DLD1 (cell line): ENCODE results near the gene SLC25A44.
"Not testable (repeated sequence)": the region's sequence is repeated elsewhere in the genome, so short reads cannot be mapped to it uniquely, and the experiment has no call there.

Experiments
- in situ Hi-C: cut with HindIII; loops from 2 replicates; pipeline ENCODE4 v1.10.0; 2017; ENCODE audit warnings: low sequenced_read_pairs

Gene SLC25A44

GRCh38 chr1:156200044-156200443 lies 6.1 kb downstream of the SLC25A44 start:
- in situ Hi-C loops = no loop called here

GRCh38 chr1:156203331-156203730 lies 9.4 kb downstream of the SLC25A44 start:
- in situ Hi-C loops = no loop called here

- in situ Hi-C loops = no loop called here
These were observed 10.8 kb downstream of the SLC25A44 start for GRCh38 chr1:156204686-156205085.

GRCh38 chr1:156211243-156211642 lies 17.3 kb downstream of the SLC25A44 start:
- in situ Hi-C loops = no loop called here

DNA sequence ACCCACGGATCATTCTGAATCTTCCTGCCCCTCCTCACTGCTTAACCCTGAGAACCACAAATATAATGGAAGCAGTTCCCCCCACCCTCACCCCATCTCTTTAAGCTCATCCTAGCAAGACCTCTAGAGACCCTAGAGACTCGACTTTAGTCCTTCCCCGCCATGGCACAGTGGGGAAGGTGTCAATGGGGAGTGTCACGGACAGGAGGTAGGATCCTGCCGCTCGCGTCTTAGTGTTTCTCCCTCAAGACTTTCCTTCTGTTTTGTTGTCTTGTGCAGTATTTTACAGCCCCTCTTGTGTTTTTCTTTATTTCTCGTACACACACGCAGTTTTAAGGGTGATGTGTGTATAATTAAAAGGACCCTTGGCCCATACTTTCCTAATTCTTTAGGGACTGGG lies 18.2 kb downstream of the SLC25A44 start:
- in situ Hi-C loops = no loop called here

DNA sequence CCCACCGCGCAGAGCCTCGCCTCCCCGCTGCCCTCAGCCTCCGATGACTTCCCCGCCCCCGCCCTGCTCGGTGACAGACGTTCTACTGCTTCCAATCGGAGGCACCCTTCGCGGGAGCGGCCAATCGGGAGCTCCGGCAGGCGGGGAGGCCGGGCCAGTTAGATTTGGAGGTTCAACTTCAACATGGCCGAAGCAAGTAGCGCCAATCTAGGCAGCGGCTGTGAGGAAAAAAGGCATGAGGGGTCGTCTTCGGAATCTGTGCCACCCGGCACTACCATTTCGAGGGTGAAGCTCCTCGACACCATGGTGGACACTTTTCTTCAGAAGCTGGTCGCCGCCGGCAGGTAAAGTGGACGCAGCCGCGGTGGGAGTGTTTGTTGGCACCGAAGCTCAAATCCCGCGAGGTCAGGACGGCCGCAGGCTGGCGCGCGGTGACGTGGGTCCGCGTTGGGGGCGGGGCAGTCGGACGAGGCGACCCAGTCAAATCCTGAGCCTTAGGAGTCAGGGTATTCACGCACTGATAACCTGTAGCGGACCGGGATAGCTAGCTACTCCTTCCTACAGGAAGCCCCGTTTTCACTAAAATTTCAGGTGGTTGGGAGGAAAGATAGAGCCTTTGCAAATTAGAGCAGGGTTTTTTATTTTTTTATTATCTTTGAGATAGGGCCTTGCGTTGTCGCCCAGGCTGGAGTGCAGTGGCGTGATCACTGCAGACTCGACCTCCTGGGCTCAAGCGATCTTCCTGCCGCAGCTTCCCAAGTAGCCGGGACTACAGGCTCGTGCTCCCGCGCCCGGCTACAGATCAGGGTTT lies 19.1 kb downstream of the SLC25A44 start, which contains the start of gene PMF1:
PMF1 (plus strand) TSS at position 175 of the 811 bp plus-strand sequence; CDS start at position 184, 9 bp downstream.
- in situ Hi-C loops = no loop called here

DNA sequence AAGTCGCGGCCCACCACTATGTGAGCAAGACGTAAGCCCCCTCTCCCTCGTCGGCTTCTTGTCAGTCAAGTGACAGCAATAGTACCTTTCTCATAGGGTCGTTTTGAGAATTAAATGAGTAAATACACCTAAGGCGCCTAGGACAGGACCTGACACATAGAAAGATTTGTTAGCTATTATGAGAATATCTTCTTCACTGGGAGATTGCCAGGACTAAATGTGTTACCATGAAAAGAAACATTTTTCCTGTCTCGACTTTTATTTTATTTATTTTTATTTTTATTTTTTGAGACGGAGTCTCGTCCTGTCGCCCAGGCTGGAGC lies 19.7 kb downstream of the SLC25A44 start:
- in situ Hi-C loops = no loop called here

GRCh38 chr1:156214024-156214748 lies 20.3 kb downstream of the SLC25A44 start:
- in situ Hi-C loops = no loop called here

- in situ Hi-C loops = not testable (repeated sequence)
These were observed 22.6 kb downstream of the SLC25A44 start for GRCh38 chr1:156216361-156217086.

DNA sequence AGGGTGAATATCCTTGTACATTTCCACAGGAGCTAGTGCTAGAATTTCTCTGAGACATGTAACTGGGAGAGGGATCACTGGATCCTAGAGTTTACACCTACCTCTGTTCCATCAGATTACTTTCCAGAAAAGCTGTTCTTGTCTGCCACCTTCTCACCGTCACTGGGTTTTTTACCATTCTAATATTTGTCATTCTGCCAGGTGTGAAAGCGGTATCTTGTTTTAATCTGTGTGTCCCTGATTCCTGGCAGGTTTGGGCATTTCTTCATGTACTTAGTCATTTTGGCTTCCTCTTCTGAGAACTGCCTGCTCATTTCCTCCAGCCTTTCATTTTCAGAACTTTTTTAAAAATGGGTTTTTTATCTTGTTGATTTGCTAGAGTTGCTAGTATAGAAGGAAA lies 24.0 kb downstream of the SLC25A44 start:
- in situ Hi-C loops = no loop called here

- in situ Hi-C loops = loop anchor here (10.0 kb wide), 1 partner anchor 115 kb away; no protein-coding TSS in a partner anchor
These were observed 26.3 kb downstream of the SLC25A44 start for GRCh38 chr1:156220226-156220625.

DNA sequence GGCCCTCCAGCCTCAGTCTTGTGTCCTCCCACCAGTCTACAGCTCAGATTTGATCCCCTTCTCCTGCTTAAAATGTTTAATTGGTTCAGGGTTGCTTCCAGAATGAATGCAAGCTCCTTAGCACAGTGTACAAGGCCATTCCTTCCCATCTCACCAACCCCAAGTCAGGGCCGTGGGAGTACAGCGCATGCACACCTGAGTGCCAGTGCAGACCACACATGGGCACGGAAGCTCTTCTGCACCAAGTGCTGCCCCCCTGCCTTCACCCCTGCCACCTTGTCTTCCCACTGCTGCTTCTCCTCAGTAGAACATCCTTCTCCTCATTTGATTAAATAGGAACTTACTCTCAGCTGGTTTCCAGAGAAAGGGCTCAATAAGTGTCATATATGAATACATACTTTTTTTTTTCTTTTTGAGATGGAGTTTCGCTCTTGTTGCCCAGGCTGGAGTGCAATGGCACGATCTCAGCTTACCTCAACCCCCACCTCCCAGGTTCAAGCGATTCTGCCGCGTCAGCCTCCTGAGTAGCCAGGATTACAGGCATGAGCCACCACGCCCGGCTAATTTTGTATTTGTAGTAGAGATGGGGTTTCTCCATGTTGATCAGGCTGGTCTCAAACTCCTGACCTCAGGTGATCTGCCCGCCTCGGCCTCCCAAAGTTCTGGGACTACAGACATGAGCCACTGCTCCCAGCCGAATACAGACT lies 28.2 kb downstream of the SLC25A44 start:
- in situ Hi-C loops = loop anchor here (10.0 kb wide), 1 partner anchor 117 kb away; no protein-coding TSS in a partner anchor

DNA sequence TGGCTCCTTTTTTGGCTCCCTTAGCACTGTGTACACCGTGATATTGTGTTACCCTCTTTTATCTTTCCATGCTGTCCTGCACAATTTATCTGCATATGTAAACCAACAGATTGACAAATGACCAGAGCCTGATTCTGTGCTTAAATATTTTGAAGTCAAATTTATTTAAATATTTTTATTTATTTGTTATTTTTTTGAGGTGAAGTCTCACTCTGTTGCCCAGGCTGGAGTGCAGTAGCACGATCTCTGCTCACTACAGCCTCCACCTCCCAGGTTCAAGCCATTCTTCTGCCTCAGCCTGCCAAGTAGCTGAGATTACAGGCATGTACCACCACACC lies 31.7 kb downstream of the SLC25A44 start:
- in situ Hi-C loops = loop anchor here (10.0 kb wide), 1 partner anchor 121 kb away; no protein-coding TSS in a partner anchor

DNA sequence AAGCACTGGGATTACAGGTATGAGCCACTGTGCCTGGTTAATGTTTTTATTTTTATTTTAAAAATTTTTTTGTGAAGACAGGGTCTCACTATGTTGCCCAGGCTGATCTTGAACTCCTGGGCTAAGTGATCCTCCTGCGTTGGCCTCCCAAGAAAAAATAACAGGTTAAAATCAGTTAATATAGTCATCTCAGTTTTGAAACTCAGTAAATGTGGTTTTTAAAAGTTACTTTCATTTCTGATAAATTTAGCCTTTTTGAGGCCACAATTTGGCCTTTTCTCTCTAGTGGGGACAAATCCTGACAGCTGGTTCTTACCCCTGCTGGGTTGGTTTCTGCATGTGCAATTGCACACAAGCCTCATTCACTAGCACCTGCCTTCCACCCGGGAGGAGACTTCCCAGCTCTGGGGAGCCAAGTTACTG lies 32.2 kb downstream of the SLC25A44 start:
- in situ Hi-C loops = loop anchor here (10.0 kb wide), 1 partner anchor 121 kb away; no protein-coding TSS in a partner anchor

DNA sequence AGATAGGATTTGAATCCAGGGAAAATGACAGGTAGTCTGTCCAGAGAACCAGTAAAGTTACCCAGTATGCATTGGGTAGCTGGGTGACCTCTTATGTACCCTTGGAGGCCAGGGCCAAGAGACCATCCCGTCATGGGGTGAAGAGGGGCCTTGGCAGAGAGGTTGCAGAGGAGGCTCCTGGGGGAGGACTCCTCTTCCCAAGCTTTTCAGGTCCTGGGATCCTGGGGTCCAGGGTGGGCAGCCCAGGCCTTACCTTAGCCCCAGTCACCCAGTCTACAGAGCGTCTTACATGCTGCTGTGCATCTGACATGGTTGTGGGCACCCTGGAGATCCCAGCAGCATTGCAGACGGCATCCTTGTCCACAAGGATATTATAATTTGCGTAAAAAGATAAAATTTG lies 32.9 kb downstream of the SLC25A44 start:
- in situ Hi-C loops = loop anchor here (10.0 kb wide), 1 partner anchor 122 kb away; no protein-coding TSS in a partner anchor

- in situ Hi-C loops = loop anchor here (10.0 kb wide), 1 partner anchor 124 kb away; no protein-coding TSS in a partner anchor
These were observed 34.6 kb downstream of the SLC25A44 start for GRCh38 chr1:156228501-156228900.

GRCh38 chr1:156229809-156230472 lies 36.0 kb downstream of the SLC25A44 start:
- in situ Hi-C loops = loop anchor here (10.0 kb wide), 1 partner anchor 125 kb away; no protein-coding TSS in a partner anchor

DNA sequence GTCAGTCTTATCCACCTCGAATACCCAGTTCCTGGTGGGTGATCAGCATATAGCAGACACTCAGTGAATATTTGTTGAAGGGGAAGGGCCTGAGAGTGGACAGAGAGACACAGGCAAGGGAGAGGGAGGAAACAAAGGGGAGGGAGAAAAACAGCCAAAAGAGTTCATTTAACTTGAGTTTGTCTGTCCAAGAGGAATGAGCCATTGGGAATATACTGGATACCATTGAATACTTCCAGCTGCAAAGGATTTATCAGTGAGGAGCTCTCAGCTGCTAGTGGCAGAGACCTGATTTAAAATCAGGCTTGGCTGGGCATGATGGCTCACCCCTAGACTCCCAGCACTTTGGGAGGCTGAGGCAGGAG lies 36.6 kb downstream of the SLC25A44 start:
- in situ Hi-C loops = no loop called here

DNA sequence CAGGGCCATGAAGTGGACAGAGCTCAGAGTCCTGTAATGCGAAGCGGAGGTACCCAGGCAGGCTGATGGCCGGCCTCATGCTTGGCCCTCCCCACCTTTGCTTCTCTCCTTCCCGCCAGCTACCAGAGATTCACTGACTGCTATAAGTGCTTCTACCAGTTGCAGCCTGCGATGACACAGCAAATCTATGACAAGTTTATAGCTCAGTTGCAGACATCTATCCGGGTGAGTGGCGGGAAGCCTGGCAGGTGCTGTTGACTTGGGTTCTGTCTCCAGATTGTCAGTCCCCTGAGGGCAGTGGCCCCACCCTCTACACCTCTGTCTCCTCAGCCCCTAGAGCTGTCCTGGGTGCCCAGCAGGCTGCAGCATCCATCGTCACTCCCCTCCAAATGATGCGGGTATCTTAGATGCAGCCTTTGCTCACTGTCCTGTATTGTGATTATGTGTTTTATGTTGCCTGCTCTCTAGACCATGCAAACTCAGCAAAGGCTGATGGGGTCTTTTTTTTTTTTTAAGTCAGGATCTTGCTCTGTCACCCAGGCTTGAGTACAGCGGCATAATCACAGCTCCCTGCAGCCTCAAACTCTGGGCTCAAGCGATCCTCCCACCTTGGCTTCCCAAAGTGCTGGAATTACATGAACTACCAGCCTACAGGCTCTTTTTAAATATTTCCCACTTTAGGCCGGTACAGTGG lies 38.4 kb downstream of the SLC25A44 start:
- in situ Hi-C loops = no loop called here
